K562 (cell line): Measurements from ENCODE around the gene CHN2. TPM values are rescaled to one million over a fixed set of nuclear protein-coding genes. Genes with fewer than 3 reads are reported as not detected.

ENCODE experiments used
- ATAC-seq: fragments of 200-7000 bp; cut with Tn5 transposase; 3 replicates; pipeline ENCODE4 v1.9.1; 2020; ENCODE audit warnings: moderate library complexity
- BruUV-seq: library from RNA; stranded (reverse); fragments of 400-500 nt; replicated peaks from 2 replicates; lab custom pipeline; 2021; lab: Mats Ljungman, UMichigan
- CTCF ChIA-PET: fragments of 300-600 bp; formaldehyde crosslinking; extraction: SDS; loops from one replicate; lab custom pipeline; 2021; ENCODE audit warnings: low intra/inter-chr PET ratio; lab: Yijun Ruan, JAX
- POLR2A ChIA-PET: fragments of 300-600, 350-650 bp; sonication (Branson Sonifier 250); formaldehyde crosslinking; extraction: SDS; loops from one replicate; lab custom pipeline; 2021; ENCODE audit warnings: antibody characterized with exemption, inconsistent platforms; lab: Yijun Ruan, JAX
- DNase-seq, 4 experiments: peaks; one replicate each; pipeline versions ENCODE4 v3.0.0 to v3.0.0-alpha.2; 2011 to 2018; ENCODE audit warnings: low spot score in 3 of 4, mixed read lengths in 3 of 4; ENCODE audit errors: extremely low read depth in 1 of 4
- FAIRE-seq: peaks from 2 replicates; lab custom pipeline; 2011; peaks lifted over from hg19 to GRCh38; lab: Jason Lieb, UNC
- H2AFZ ChIP-seq: 2 replicates; pipeline ENCODE4 v1.6.0; 2011; ENCODE audit warnings: low read depth, low read length, control low read depth, inconsistent platforms
- H3K27ac ChIP-seq: fragments of 200-600 bp; 3 replicates; pipeline ENCODE4 v1.8.0; 2011; ENCODE audit warnings: low read depth, mild to moderate bottlenecking, control low read depth, inconsistent platforms, low read length, moderate library complexity, mixed read lengths; ENCODE audit errors: extremely low read depth
- H3K27me3 ChIP-seq, 2 experiments: fragments of 300-600 bp in 1 of 2; 2 replicates in 1 of 2; 3 replicates in 1 of 2; pipeline versions ENCODE4 v1.6.0 to v1.8.0; 2011; ENCODE audit warnings: inconsistent platforms in 2 of 2, low read length in 2 of 2, mild to moderate bottlenecking in 1 of 2, mixed read lengths in 1 of 2, moderate library complexity in 1 of 2; ENCODE audit not compliant: control insufficient read depth in 2 of 2, insufficient read depth in 2 of 2
- H3K36me3 ChIP-seq: fragments of 300-600 bp; 3 replicates; pipeline ENCODE4 v1.8.0; 2011; ENCODE audit warnings: mild to moderate bottlenecking, low read length, inconsistent platforms; ENCODE audit not compliant: control insufficient read depth, insufficient read depth
- H3K4me1 ChIP-seq, 2 experiments: fragments of 200-600 bp in 1 of 2; replicated peaks in 1 of 2; 2 replicates in 1 of 2; 3 replicates in 1 of 2; pipeline versions ENCODE4 v1.5.1 to v1.8.0; 2011; ENCODE audit warnings: inconsistent platforms in 2 of 2, low read length in 2 of 2, mild to moderate bottlenecking in 1 of 2, mixed read lengths in 1 of 2, moderate library complexity in 1 of 2; ENCODE audit not compliant: control insufficient read depth in 2 of 2, insufficient read depth in 2 of 2
- H3K4me2 ChIP-seq: 2 replicates; pipeline ENCODE4 v1.6.1; 2011; ENCODE audit warnings: low read length, control low read depth, inconsistent platforms, mixed read lengths; ENCODE audit not compliant: insufficient read depth
- H3K4me3 ChIP-seq: fragments of 200-600 bp; sonication (generic), shearing (Covaris generic); 2 replicates; pipeline ENCODE4 v1.5.1; 2016; ENCODE audit warnings: control low read depth, inconsistent platforms
- H3K79me2 ChIP-seq: fragments of 200-600 bp; 3 replicates; pipeline ENCODE4 v1.8.0; 2011; ENCODE audit warnings: low read length, inconsistent platforms; ENCODE audit not compliant: control insufficient read depth, insufficient read depth
- H3K9ac ChIP-seq, 2 experiments: 2 replicates each; pipeline versions ENCODE4 v1.6.0 to v1.6.1; 2011; ENCODE audit warnings: low read depth in 2 of 2, low read length in 2 of 2, control low read depth in 1 of 2, inconsistent platforms in 1 of 2, mild to moderate bottlenecking in 1 of 2, mixed read lengths in 1 of 2; ENCODE audit not compliant: insufficient read depth in 1 of 2
- H3K9me1 ChIP-seq: one replicate; pipeline ENCODE4 v1.6.0; 2011; ENCODE audit warnings: inconsistent platforms, mild to moderate bottlenecking, low read length, moderate library complexity; ENCODE audit not compliant: control insufficient read depth, insufficient read depth
- H3K9me3 ChIP-seq: replicated peaks from 2 replicates; pipeline ENCODE4 v1.5.1; 2011; ENCODE audit warnings: low read depth, low read length, inconsistent platforms; ENCODE audit not compliant: control insufficient read depth, insufficient read depth
- H4K20me1 ChIP-seq: replicated peaks from 2 replicates; pipeline ENCODE4 v1.6.1; 2011; ENCODE audit warnings: low read length, inconsistent platforms, mixed read lengths; ENCODE audit not compliant: control insufficient read depth, insufficient read depth
- CBX1 ChIP-seq: sonication (generic); IDR thresholded peaks from 2 replicates; pipeline ENCODE4 v1.6.1; 2016; ENCODE audit warnings: antibody characterized with exemption, low read depth, mild to moderate bottlenecking
- DPF2 ChIP-seq: fragments of 450-650 bp; IDR thresholded peaks from 2 replicates; pipeline ENCODE4 v1.6.1; 2016
- EP400 ChIP-seq: fragments of 450-650 bp; IDR thresholded peaks from 2 replicates; pipeline ENCODE4 v1.6.1; 2017; ENCODE audit warnings: antibody characterized with exemption, mild to moderate bottlenecking, moderate library complexity
- HDGF ChIP-seq: fragments of 450-650 bp; IDR thresholded peaks from 2 replicates; pipeline ENCODE4 v1.6.1; 2016
- HEY1 ChIP-seq: fragments of 250-450 bp; sonication (Bioruptor Pico); IDR thresholded peaks from 2 replicates; pipeline ENCODE4 v1.5.0; 2020; ENCODE audit warnings: mild to moderate bottlenecking, moderate library complexity, borderline replicate concordance
- HMBOX1 ChIP-seq: sonication (generic); IDR thresholded peaks from 2 replicates; pipeline ENCODE4 v1.6.1; 2016
- NR0B1 ChIP-seq: fragments of 450-650 bp; IDR thresholded peaks from one replicate; pipeline ENCODE4 v1.6.1; 2018; ENCODE audit warnings: mild to moderate bottlenecking, moderate library complexity; ENCODE audit not compliant: partially characterized antibody
- NRF1 ChIP-seq, 2 experiments: fragments of 450-650 bp; IDR thresholded peaks in 1 of 2; conservative IDR thresholded peaks in 1 of 2; 2 replicates each; pipeline ENCODE4 v1.6.1; 2014; ENCODE audit warnings: mild to moderate bottlenecking in 2 of 2
- TEAD2 ChIP-seq: fragments of 450-650 bp; IDR thresholded peaks from 2 replicates; pipeline ENCODE4 v1.6.1; 2016; ENCODE audit warnings: missing genetic modification characterization, control low read depth, missing compliant biosample characterization
- USF2 ChIP-seq: sonication (generic); formaldehyde crosslinking; IDR thresholded peaks from 2 replicates; pipeline ENCODE4 v1.5.0; 2020; ENCODE audit warnings: missing genetic modification reagents
- ZNF512 ChIP-seq: IDR thresholded peaks from 2 replicates; pipeline ENCODE4 v1.6.1; 2016; ENCODE audit warnings: missing genetic modification characterization, missing compliant biosample characterization
- ZNF766 ChIP-seq: fragments of 200-800 bp; sonication (Bioruptor generic); conservative IDR thresholded peaks from 2 replicates; pipeline ENCODE4 v1.6.1; 2016; ENCODE audit warnings: missing genetic modification characterization, missing compliant biosample characterization
- WGBS: fragments of 100-300 bp; shearing (Covaris generic); methylation state at CpG from one replicate; pipeline ENCODE4 v1.1.6; 2016; ENCODE audit warnings: low coverage, mixed read lengths; ENCODE audit not compliant: insufficient coverage; ENCODE audit errors: missing lambda C conversion rate; 5-methylcytosine and 5-hydroxymethylcytosine counted together
- in situ Hi-C: fragments of 300-500 bp; cut with MboI; formaldehyde crosslinking; loops from 4 replicates; pipeline ENCODE4 v1.15.0; 2018; ENCODE audit warnings: inconsistent platforms, mixed read lengths
- intact Hi-C: fragments of 100-400 bp; cut with micrococcal nuclease; formaldehyde crosslinking; loops from 2 replicates; pipeline ENCODE4 v1.14.2; 2022
- polyA plus RNA-seq, 8 experiments: library from polyadenylated mRNA; depleted of rRNA in 4 of 8; stranded (reverse) in 5 of 8; unstranded in 3 of 8; fragments of >200 nt; fragmentation: Nextera tagmentation in 2 of 8; fragmentation: Illumina TruSeq in 1 of 8; extraction: Ambion mirVana in 2 of 8; extraction: Trizol in 1 of 8; gene quantifications; 2 replicates each; pipeline versions ENCODE4 v1.2.1 to v1.2.3, GENCODE V29; 2011 to 2014; ENCODE audit warnings: inconsistent platforms in 1 of 8, missing spikeins in 1 of 8
- total RNA-seq, 7 experiments: library from RNA; depleted of rRNA in 6 of 7; stranded (reverse); fragments of >200 nt in 6 of 7; fragmentation: Illumina TruSeq in 2 of 7; extraction: Trizol in 2 of 7; gene quantifications; 2 replicates each; pipeline versions ENCODE4 v1.2.1 to v1.2.3, GENCODE V29; 2011 to 2021; ENCODE audit warnings: low replicate concordance in 1 of 7
- TF ChIP-seq, protein P1 (sequence below): fragments of 250-450 bp; sonication (Bioruptor Pico); IDR thresholded peaks from 2 replicates; pipeline ENCODE4 v1.5.0; 2020; ENCODE audit warnings: mild to moderate bottlenecking
- TF ChIP-seq, protein P2 (sequence below): sonication (generic); formaldehyde crosslinking; IDR thresholded peaks from 2 replicates; pipeline ENCODE4 v1.8.0; 2022; ENCODE audit warnings: mild to moderate bottlenecking, missing genetic modification reagents

CHN2 gene
- total and polyA plus RNA-seq, 9 of the 15 experiments (the other 6 are each of a cell fraction or from before 2014, with no cell fraction given): 0.12 to 2.1 (median 0.31) TPM; not detected in 1

DNA sequence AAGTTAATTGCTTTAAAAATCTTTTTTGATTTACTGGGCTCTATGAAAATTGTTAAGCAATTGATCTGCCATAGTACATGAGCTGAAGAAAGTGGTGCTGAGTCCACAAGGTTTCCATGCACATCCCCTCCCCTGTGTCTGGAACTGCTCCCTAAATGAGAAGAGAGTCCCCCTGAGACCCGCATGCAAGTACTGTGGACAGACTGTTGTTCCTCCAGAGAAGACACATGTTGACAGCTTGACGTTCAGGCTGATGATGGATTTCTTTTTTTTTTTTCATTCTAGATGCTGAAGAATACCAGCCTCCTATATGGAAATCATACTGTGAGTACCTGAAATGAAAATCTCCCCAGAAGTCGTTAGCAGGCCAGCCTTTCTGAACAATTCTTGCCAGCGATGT lies 159.8 kb downstream of the CHN2 start:
- Histone ChIP-seq H2AFZ (no peak overlapping the region), H3K9me3 (no peaks in the 10 kb centered on the region), H4K20me1 (no peaks in the 10 kb centered on the region), H3K36me3 (no peaks in the 10 kb centered on the region), H3K9ac (no peak overlapping the region), H3K4me2 (no peak overlapping the region), H3K27me3 (peaks cover 0 to 3% of the 10 kb centered on the region in 2 experiments; a peak in 1 of 5 replicates), H3K27ac (no peak overlapping the region), H3K4me1 (no peaks in the 10 kb centered on the region), H3K4me3 (no peak overlapping the region), H3K9me1 (no peaks in the 10 kb centered on the region), H3K79me2 (no peaks in the 10 kb centered on the region)
- ATAC-seq (no peak), DNase-seq (no peak), FAIRE-seq (no peak)
- ChIA-PET CTCF (no interaction called here), POLR2A (interaction anchor here (0.6 kb wide), 1 partner anchor 891 kb away, joined by 3 read pairs; no protein-coding TSS in a partner anchor)
- WGBS: 11% methylated on average over 4 of the region's 4 CpGs
- in situ Hi-C loops: no loop called here
- intact Hi-C loops: no loop called here
- TF ChIP-seq NR0B1: no peak
- TF ChIP-seq EP400: no peak
- TF ChIP-seq, protein P1, sequence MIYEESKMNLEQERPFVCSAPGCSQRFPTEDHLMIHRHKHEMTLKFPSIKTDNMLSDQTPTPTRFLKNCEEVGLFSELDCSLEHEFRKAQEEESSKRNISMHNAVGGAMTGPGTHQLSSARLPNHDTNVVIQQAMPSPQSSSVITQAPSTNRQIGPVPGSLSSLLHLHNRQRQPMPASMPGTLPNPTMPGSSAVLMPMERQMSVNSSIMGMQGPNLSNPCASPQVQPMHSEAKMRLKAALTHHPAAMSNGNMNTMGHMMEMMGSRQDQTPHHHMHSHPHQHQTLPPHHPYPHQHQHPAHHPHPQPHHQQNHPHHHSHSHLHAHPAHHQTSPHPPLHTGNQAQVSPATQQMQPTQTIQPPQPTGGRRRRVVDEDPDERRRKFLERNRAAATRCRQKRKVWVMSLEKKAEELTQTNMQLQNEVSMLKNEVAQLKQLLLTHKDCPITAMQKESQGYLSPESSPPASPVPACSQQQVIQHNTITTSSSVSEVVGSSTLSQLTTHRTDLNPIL (CRISPR knock-in tag): no peak
- TF ChIP-seq USF2 (CRISPR knock-in tag): no peak
- TF ChIP-seq, protein P2, sequence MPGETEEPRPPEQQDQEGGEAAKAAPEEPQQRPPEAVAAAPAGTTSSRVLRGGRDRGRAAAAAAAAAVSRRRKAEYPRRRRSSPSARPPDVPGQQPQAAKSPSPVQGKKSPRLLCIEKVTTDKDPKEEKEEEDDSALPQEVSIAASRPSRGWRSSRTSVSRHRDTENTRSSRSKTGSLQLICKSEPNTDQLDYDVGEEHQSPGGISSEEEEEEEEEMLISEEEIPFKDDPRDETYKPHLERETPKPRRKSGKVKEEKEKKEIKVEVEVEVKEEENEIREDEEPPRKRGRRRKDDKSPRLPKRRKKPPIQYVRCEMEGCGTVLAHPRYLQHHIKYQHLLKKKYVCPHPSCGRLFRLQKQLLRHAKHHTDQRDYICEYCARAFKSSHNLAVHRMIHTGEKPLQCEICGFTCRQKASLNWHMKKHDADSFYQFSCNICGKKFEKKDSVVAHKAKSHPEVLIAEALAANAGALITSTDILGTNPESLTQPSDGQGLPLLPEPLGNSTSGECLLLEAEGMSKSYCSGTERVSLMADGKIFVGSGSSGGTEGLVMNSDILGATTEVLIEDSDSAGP (CRISPR knock-in tag): no peak
- TF ChIP-seq NRF1 (conservative IDR thresholded peaks at IDR 0.05 in 1 of 2, IDR thresholded peaks at IDR 0.05 in 1 of 2): no peak
- TF ChIP-seq HDGF: no peak
- TF ChIP-seq ZNF512: no peak
- TF ChIP-seq CBX1: no peak
- no peak for TF ChIP-seq ZNF766 (CRISPR knock-in tag)
- no peak for TF ChIP-seq TEAD2 (tag)
- TF ChIP-seq DPF2: no peak
- TF ChIP-seq HEY1 (CRISPR knock-in tag): no peak
- TF ChIP-seq HMBOX1: no peak
- BruUV-seq: no TSS peak
